ENCODE measurements around the gene XYLB.
A peak's percentile ranks its signal among the peaks of the same experiment; 100 is the strongest.
"Not testable (repeated sequence)": the region's sequence is repeated elsewhere in the genome, so short reads cannot be mapped to it uniquely, and the experiment has no call there.

XYLB gene

GRCh38 chr3:38397320-38397719, 50.7 kb downstream of the XYLB start:
- no peak for DNase-seq

- DNase-seq = no peak
Observed at GRCh38 chr3:38401246-38401962, 54.8 kb downstream of the XYLB start.

GRCh38 chr3:38404286-38404685, 57.7 kb downstream of the XYLB start:
- no peak for DNase-seq

DNA sequence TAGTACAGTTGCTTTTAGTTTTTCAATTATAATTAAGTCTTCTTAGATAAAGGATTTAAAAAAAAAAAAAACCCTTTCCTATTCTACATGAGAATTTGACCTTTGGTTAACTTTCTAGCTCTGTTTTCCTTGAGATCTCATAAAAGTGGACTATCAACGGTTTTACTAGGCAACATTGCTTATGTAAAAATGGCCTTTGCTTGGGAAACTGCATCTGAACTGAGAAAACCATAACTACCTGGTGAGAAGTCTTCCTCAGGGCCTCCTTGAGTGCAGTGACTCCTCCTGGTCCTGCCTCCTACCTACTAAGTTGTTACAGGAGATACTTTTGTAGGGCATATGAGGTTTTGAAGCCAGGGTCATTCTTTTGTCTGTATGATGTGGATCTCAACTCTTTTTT, 65.0 kb downstream of the XYLB start:
- no peak for DNase-seq

- DNase-seq = not testable (repeated sequence)
Observed at GRCh38 chr3:38420758-38421157, 74.2 kb downstream of the XYLB start.

DNA sequence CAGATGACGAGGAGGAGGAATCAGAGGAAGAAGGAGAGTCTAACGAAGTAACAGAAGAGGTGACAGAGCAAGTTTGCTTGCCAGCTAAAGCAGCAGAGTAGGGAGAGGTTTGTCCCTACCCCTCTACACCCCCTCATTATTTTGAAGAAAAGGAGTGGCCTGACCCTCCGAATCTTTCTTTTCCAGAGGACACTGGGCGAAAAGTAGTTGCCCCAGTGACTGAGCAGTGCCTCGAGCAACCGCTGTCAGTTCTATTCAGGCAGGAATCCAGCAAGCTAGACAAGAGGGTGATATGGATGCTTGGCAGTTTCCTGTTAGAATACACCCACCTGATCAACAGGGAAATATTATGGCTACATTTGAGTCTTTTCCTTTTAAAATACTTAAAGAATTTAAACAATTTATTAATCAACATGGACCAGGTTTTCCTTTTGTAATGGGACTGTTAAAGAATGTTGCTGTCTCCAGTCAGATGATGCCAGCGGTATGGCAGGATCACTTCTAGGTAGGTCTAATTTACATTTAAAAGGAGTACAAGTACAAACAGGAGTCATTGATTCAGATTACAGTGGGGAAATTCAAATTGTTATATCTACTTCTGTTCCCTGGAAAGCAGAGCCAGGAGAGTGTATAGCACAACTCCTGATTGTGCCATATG, 75.2 kb downstream of the XYLB start:
- DNase-seq = no peak

DNA sequence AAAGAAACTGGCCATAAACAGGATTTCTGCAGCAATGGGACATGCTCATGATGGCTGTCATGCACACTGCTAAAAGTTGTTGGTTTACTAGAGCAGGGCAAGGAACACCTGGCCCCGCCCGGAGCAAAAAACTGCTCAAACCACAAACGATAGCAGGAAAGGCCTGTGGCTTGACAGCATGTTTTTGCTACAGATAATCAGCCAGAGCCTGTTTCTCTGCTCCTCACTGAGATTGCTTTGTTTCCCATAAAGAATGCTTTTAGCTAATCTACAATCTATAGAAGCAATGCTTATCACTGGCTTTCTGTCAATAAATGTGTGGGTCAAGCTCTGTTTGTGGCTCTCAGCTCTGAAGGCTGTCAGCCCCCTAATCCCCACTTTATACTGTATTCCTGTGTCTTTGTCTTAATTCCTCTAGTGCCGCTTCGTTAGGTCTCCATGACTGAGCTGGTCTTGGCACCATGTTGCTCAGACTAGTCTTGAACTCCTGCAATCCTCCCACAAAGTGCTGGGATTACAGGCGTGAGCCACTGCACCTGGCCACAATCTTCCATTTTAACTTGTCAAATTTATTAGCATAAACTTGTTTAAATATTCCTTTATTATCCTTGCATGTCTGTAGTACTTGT, 80.3 kb downstream of the XYLB start:
- DNase-seq = not testable (repeated sequence)

- DNase-seq = not testable (repeated sequence)
Observed at GRCh38 chr3:38432871-38433658, 86.5 kb downstream of the XYLB start.

DNA sequence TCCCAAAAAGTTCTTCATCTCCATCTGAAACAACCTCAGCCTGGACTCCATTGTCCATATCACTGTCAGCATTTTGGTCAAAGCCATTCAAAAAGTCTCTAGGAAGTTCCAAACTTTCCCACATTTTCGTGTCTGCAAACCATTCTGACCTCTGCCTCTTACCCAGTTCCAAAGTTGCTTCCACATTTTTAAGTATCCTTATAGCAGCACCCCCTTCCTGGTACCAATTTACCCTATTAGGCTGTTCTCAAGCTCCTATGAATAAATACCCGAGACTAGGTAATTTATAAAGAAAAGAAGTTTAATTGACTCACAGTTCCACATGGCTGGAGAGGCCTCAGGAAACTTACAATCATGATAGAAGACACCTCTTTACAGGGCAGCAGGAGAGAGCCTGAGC, 87.1 kb downstream of the XYLB start:
- DNase-seq = not testable (repeated sequence)

GRCh38 chr3:38438436-38439069, 92.0 kb downstream of the XYLB start:
- DNase-seq = not testable (repeated sequence)

- DNase-seq = not testable (repeated sequence)
Observed at GRCh38 chr3:38443205-38443604, 96.6 kb downstream of the XYLB start.

- no peak for DNase-seq
Observed at GRCh38 chr3:38446085-38446686, 99.6 kb downstream of the XYLB start.

GRCh38 chr3:38446812-38447211, 100.2 kb downstream of the XYLB start:
- no peak for DNase-seq

DNA sequence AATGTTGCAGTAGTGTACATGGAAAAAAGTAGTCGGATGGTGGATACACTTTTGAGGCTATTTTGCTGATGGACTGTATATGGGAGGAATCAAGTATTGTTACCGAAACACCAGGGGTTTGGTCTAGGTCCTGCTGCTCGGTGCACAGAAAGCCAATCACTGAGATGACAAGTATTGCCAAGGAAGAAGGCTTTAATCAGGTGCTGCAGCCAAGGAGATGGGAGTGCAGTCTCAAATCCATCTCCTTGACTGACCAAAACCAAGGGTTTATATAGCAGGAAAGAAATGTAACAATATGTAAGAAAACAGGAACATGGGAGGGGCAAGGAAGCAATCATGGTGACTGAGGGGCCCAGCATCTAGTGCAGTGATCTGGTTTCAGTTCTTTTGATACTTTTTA, 104.3 kb downstream of the XYLB start:
- DNase-seq = no peak

DNA sequence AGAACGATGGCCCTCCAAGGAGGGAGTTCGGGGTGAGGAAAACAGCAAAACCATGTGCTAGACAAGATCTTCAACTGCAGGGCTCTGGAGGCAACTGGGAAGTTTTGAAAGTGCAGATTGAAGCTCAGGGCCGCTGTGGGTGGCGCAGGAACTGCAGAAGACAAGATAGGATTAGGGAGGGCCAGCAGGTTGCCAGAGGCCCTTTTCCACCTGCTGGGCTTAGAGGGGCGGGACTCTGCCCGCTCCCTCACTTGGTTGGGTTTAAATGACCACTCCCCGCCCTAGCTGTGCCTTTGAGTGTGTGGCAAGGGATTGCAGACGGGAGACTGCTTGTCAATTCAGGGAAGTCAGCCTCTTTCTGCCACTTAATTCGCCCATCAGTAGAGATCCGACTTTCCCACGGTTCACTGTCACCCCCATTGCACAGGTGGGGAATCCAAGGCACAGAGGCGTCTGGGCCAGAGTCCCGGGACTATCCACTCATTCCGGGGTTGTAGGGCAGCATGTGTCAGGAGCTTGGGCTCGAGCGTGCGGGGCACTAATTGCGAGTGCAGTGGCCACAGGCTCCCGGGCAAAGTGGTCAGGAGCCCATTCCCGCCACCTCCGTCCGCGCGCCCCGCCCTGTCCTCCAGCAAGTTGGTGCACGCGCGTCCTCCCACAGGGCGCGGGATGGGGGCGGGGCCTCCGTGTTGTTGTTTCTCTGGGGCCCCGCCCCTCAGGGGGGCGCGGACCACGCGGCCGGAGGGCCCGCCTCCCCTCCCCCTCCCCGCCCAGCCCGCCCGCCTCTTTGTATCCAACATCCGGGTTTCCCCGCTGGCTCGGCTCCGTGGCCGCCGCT, 106.7 kb downstream of the XYLB start, which contains the start of gene ACVR2B:
ACVR2B (plus strand) TSS at position 816 of the 838 bp plus-strand sequence. CDS start 433 bp downstream, outside the sequence.
- peak; percentile 89 for DNase-seq

GRCh38 chr3:38453913-38454177, 107.3 kb downstream of the XYLB start:
- no peak for DNase-seq

- DNase-seq = no peak
Observed at GRCh38 chr3:38454178-38454883, 107.7 kb downstream of the XYLB start.

DNA sequence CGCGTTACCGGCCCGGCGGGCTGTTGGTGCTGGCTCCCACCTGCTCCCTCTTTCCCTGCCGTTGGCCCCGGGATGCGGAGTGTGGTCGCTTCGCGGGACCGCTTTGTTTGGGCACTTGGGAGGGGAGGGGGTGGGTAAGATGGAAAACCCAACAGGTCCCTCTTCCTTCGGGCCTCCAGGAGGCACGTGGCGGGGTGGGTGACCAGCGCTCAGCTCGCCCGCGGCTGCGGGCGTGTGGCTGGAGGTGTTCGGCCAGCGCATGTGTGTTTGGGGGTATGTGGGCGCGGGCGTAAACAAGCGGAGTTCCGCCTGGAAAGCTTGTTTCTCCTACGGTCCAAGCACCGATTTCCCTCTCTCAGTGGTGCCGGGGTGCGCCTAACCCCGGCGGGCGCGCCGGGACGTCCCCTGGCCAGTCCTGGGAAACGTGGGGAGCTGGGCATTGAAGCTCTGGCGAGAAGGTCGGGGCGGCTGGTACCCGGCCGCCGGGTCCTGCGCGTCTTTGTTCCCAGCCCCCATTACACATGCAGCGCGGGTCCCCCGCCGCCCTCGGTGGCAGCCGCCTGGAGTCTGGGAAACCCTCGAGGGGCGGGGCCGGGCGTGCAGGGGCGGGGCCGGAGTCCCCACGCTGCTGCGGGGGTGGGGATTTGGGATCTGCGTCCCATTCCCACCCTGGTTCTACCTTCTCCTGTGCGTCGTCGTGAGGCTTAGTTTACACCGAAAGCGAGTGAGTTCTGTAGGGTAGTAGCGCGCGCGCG, 108.5 kb downstream of the XYLB start:
- peak; percentile 56 for DNase-seq

- no peak for DNase-seq
Observed at GRCh38 chr3:38455639-38456430, 109.2 kb downstream of the XYLB start.

Data from midbrain (tissue), 1 donor.